Mucosa of rectum (tissue), 2 donors: ENCODE measurements around the gene SUGCT.
"Not testable (repeated sequence)": the region's sequence is repeated elsewhere in the genome, so short reads cannot be mapped to it uniquely, and the experiment has no call there.

Experiments used
- H3K27ac ChIP-seq, 2 donors: one replicate each; pipeline ENCODE4 v1.7.0; 2013; ENCODE audit warnings: inconsistent platforms in 2 of 2, low read depth in 2 of 2, low read length in 2 of 2
- H3K27me3 ChIP-seq, 2 donors: one replicate each; pipeline ENCODE4 v1.7.0; 2013; ENCODE audit warnings: low read length in 2 of 2; ENCODE audit not compliant: control insufficient read depth in 2 of 2, insufficient read depth in 2 of 2
- H3K36me3 ChIP-seq, 2 donors: one replicate each; pipeline ENCODE4 v1.7.0; 2013; ENCODE audit warnings: low read length in 2 of 2; ENCODE audit not compliant: control insufficient read depth in 2 of 2, insufficient read depth in 2 of 2
- H3K4me1 ChIP-seq, 2 donors: one replicate each; pipeline ENCODE4 v1.7.0; 2013; ENCODE audit warnings: low read length in 2 of 2, mild to moderate bottlenecking in 1 of 2; ENCODE audit not compliant: control insufficient read depth in 2 of 2, insufficient read depth in 2 of 2
- H3K4me3 ChIP-seq, 2 donors: one replicate each; pipeline ENCODE4 v1.7.0; 2013; ENCODE audit warnings: low read length in 2 of 2
- H3K9ac ChIP-seq, 2 donors: one replicate each; pipeline ENCODE4 v1.7.0; 2013; ENCODE audit warnings: low read length in 2 of 2, low read depth in 1 of 2, mild to moderate bottlenecking in 1 of 2
- H3K9me3 ChIP-seq, 2 donors: one replicate each; pipeline ENCODE4 v1.7.0; 2013; ENCODE audit warnings: low read length in 2 of 2; ENCODE audit not compliant: control insufficient read depth in 2 of 2
- donor health status: healthy.
- donor health status: Normal muscosa, but diverticular disease.

The SUGCT gene

DNA sequence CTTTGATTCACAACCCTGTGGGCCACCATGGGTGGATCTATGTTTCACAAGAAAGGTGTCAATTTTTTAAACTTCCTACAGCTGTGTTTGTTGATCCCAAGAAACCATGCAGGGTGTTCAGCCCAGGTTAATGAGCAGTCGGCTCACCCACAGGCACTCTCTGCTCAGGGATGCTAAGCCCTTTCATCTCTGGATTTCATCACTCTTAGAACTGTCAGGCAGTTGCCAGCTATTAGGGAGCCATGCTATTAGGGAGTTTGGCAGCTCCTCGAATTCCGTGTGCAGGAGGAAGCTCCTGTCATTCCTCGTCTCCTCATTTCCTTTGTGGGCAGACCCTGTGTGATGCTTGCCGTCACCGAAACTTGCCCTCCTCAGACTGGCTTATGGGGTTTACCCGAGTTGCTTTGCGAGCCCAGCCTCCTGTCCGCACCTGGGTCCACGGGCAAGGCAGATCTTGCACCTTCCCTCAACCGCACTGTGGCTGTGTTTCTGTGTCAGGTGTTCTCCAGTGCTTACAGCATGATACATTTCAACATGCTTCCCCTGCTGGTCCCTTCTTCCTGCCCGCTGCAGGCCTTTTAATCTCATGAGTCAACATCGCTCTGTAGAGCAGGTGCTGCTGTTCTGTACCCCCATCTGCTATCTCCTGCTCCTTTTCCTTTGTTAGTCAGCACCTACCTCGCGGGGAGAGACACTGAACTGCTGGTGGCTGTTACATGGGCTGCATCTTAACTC is 509.8 kb downstream of the SUGCT start:
- no peak overlapping the region for H3K4me3 ChIP-seq
- no peak overlapping the region for H3K27ac ChIP-seq
- H3K9me3 ChIP-seq = no peaks in the 10 kb centered on the region
- H3K27me3 ChIP-seq = no peaks in the 10 kb centered on the region
- H3K4me1 ChIP-seq = no peaks in the 10 kb centered on the region
- H3K36me3 ChIP-seq = no peaks in the 10 kb centered on the region
- H3K9ac ChIP-seq = no peak overlapping the region

DNA sequence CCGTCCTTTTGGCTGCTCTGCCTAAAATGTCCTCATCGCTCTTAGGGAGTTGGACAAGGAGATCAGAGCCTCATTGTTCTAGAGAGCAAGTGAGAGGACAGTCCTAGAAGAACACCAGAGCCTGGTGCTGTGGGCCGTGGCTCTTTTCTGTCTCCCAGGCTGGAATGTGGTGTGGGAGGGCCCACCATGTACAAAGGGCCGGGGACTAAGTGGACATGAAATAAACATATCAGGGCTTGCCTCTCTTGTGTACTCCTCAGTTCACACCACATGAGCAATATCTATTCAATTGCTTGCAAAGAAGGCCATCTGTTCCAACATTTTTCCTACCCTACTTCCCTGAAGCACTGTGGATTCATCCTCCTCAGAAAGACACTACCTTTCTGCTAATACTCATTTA is 510.4 kb downstream of the SUGCT start:
- H3K4me3 ChIP-seq = no peak overlapping the region
- H3K9me3 ChIP-seq = no peaks in the 10 kb centered on the region
- no peaks in the 10 kb centered on the region for H3K4me1 ChIP-seq
- H3K27me3 ChIP-seq = no peaks in the 10 kb centered on the region
- no peak overlapping the region for H3K9ac ChIP-seq
- no peaks in the 10 kb centered on the region for H3K36me3 ChIP-seq
- no peak overlapping the region for H3K27ac ChIP-seq

DNA sequence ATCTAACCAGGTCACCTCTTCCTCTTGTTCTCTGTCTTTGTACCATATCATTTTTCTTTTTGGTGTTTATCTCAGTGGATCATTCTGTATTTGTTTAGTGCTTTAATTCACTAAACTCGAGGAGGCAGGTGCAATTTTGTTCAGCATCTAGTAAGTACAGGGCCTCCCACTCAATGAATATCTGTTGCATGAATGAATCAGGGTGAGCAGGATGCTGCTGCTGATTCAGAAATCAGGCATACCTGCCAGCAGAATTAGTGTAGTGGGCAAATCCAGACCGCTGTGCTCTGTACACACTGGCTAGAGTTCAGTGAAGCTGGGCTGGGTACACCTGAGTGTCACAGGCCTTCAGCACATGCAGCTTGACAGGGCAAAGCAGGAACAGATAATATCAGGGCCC is 511.9 kb downstream of the SUGCT start:
- Histone ChIP-seq H3K36me3 (no peaks in the 10 kb centered on the region), H3K9ac (no peak overlapping the region), H3K27me3 (no peaks in the 10 kb centered on the region), H3K27ac (no peak overlapping the region), H3K9me3 (no peaks in the 10 kb centered on the region), H3K4me3 (no peak overlapping the region), H3K4me1 (no peaks in the 10 kb centered on the region)

DNA sequence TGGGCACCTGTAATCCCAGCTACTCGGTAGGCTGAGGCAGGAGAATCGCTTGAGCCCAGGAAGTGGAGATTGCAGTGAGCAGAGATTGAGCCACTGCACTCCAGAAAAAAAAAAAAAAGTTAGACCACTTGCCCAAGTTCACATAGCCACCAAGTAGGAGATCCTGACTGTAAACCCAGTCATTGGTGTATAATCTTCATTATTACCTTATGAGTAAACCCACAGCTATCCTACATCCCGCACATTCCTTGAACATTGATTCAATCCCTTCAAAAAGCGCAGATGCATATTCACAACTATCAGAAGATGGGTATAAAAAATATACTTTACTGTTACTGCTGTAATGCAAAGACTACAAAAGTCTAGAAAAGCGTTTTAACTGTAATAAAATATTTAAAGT is 512.9 kb downstream of the SUGCT start:
- no peaks in the 10 kb centered on the region for H3K27me3 ChIP-seq
- H3K9ac ChIP-seq = no peak overlapping the region
- H3K27ac ChIP-seq = no peak overlapping the region
- H3K4me1 ChIP-seq = no peaks in the 10 kb centered on the region
- no peak overlapping the region for H3K4me3 ChIP-seq
- no peaks in the 10 kb centered on the region for H3K36me3 ChIP-seq
- H3K9me3 ChIP-seq = no peaks in the 10 kb centered on the region

DNA sequence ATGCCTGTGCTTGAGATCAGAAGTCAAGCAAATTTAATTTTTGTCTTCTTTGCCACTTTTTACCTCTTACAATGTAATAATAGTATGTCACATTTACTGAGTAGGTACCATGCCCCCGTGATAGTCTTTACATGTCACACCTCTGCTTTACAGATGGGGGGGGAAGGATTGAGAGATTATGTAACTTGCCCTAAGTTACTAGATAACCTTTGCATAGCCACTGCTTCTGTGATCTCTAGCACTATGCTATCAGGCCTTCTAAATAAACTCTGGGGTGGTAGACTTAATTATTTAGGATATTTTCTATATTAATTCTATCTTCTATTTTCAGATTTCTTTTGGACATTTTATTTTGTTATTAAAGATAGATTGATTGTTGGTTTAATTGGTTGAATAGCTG is 514.4 kb downstream of the SUGCT start:
- H3K9me3 ChIP-seq = no peaks in the 10 kb centered on the region
- no peaks in the 10 kb centered on the region for H3K36me3 ChIP-seq
- H3K27me3 ChIP-seq = no peaks in the 10 kb centered on the region
- no peak overlapping the region for H3K9ac ChIP-seq
- no peak overlapping the region for H3K4me3 ChIP-seq
- H3K27ac ChIP-seq = no peak overlapping the region
- H3K4me1 ChIP-seq = no peaks in the 10 kb centered on the region

DNA sequence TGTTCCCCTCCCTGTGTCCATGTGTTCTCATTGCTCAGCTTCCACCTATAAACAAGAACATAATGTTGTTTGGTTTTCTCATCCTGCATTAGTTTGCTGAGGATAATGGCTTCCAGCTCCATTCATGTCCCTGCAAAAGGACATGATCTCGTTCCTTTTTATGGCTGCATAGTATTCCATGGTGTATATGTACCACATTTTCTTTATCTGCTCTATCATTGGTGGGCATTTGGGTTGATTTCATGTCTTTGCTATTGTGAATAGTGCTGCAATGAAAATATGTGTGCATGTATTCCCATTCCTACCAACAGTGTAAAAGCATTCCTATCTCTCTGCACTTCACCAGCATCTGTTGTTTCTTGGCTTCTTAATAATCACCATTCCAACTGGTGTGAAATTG is 516.1 kb downstream of the SUGCT start:
- not testable (repeated sequence) for H3K9ac ChIP-seq, H3K4me1 ChIP-seq, H3K9me3 ChIP-seq, H3K27me3 ChIP-seq, H3K4me3 ChIP-seq, H3K27ac ChIP-seq, H3K36me3 ChIP-seq

DNA sequence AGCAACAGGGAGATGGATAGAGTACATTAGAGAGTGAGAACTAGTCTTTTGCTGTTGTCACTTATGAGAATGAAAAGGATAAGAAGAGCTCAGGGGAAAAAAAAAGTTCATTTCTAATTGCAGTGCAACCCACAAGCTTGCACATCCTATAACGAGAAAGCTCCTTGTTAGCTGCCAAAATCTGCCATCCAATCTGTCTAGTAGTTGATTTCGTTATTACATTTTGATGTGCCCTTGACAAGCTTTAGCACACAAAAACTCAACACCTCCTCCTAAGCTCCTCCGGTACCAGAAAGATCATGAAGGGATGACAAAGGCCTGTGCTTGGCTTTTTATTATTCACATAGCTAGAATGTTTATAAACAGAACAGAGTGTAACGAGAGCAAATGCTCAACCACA is 519.4 kb downstream of the SUGCT start:
- Histone ChIP-seq H3K9ac (no peak overlapping the region), H3K27me3 (no peaks in the 10 kb centered on the region), H3K4me1 (no peaks in the 10 kb centered on the region), H3K36me3 (no peaks in the 10 kb centered on the region), H3K27ac (no peak overlapping the region), H3K9me3 (no peaks in the 10 kb centered on the region), H3K4me3 (no peak overlapping the region)

DNA sequence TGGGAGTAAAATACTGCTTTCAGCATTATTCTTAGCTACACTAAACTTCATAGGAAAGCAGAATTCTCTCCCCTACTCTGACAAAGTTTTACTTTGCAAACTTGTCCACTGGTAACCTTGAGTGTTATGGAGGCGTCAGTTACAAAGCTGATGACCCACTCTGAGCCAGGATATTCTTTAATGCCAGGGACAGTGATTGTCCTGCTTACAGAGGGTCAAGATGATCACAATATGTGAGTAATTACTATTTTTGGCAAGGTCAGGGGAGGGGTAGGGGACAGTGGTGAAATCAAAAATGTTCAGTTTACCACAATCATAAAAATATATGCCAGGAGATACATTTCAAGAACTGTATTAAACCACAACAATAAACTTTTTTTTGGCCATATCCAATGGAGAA is 520.6 kb downstream of the SUGCT start:
- Histone ChIP-seq H3K9me3 (no peaks in the 10 kb centered on the region), H3K27ac (no peak overlapping the region), H3K4me3 (no peak overlapping the region), H3K9ac (no peak overlapping the region), H3K4me1 (no peaks in the 10 kb centered on the region), H3K27me3 (no peaks in the 10 kb centered on the region), H3K36me3 (no peaks in the 10 kb centered on the region)

DNA sequence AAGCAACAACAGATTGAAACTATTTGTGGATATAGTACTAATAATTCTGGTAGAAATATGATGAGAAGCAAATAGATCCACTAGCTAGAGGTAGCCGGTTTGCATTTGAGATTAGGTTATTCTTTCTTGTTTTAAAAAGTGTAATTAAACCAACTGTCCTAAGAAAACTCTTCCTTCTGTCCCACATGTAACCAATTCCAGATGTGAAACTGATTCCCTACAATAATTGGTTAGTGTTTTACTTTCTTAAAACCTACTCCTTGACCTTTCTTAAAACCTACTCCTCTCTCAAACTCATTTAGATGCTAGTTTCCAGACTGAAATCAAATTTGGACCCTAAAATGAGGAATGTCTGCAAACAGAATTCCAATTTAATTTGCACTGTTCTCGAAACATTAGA is 521.5 kb downstream of the SUGCT start:
- Histone ChIP-seq H3K9ac (no peak overlapping the region), H3K4me1 (no peaks in the 10 kb centered on the region), H3K36me3 (no peaks in the 10 kb centered on the region), H3K4me3 (no peak overlapping the region), H3K27ac (no peak overlapping the region), H3K27me3 (no peaks in the 10 kb centered on the region), H3K9me3 (no peaks in the 10 kb centered on the region)

DNA sequence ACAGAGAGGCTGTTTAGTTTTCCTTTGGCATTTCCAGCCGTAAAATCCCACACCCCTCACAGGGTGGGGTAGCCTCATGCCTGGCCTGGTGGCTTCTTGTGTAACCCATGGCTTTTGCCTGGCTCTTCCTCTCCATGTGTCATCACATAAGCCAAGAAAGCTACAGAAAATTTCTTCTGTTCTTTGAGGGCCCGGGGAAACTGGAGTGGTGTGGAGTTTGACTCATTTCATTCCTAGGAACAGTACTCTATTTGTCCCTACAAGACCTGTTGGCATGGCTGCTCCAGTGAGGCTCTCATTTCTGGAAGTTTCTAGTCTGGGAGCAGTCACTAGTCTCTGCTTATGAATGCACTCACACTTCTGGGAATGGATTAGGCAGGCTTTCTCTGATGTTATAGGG is 523.9 kb downstream of the SUGCT start:
- Histone ChIP-seq H3K36me3 (no peaks in the 10 kb centered on the region), H3K9ac (no peak overlapping the region), H3K27ac (no peak overlapping the region), H3K27me3 (no peaks in the 10 kb centered on the region), H3K4me3 (no peak overlapping the region), H3K9me3 (no peaks in the 10 kb centered on the region), H3K4me1 (no peaks in the 10 kb centered on the region)

DNA sequence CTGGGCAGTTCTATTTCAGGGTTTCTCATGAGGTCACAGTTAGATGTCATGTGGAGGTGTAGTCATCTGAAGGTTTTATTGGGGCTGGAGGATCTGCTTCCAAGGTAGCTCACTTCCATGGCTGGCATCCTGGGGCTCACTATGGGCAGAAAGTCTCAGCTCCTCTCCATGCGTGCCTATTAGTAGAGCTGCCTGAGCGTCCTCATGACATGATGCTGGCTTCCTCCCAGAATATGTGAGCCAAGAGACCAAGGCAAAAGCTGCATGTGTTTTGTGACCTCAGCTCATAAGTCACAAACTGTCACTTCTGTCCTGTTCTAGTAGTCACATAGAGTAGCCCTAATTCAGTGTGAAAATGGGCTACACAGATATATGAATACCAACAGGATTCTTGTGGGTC is 524.4 kb downstream of the SUGCT start:
- Histone ChIP-seq H3K27me3 (no peaks in the 10 kb centered on the region), H3K4me1 (no peaks in the 10 kb centered on the region), H3K9me3 (no peaks in the 10 kb centered on the region), H3K4me3 (no peak overlapping the region), H3K36me3 (no peaks in the 10 kb centered on the region), H3K9ac (no peak overlapping the region), H3K27ac (no peak overlapping the region)
